HepG2 (cell line): ENCODE data around the gene MCRIP2. TPM values are rescaled to one million over a fixed set of nuclear protein-coding genes. Genes with fewer than 3 reads are reported as not detected.

Experiments
- BRF2 ChIP-seq: sonication (generic); formaldehyde crosslinking; IDR thresholded peaks from 2 replicates; pipeline ENCODE4 v1.8.1; 2022; ENCODE audit warnings: mild to moderate bottlenecking, missing genetic modification reagents
- GATA4 ChIP-seq: sonication (generic); IDR thresholded peaks from 2 replicates; pipeline ENCODE4 v1.6.1; 2016; ENCODE audit warnings: antibody characterized with exemption, low read depth, borderline replicate concordance
- ISX ChIP-seq: sonication (generic); formaldehyde crosslinking; conservative IDR thresholded peaks from 2 replicates; pipeline ENCODE4 v1.5.0; 2020; ENCODE audit warnings: missing genetic modification reagents
- MED13 ChIP-seq: sonication (generic); formaldehyde crosslinking; IDR thresholded peaks from 2 replicates; pipeline ENCODE4 v1.5.0; 2020; ENCODE audit warnings: missing genetic modification reagents
- MTF1 ChIP-seq: sonication (generic); formaldehyde crosslinking; IDR thresholded peaks from 2 replicates; pipeline ENCODE4 v1.5.0; 2020; ENCODE audit warnings: missing genetic modification reagents
- NFYB ChIP-seq: sonication (generic); formaldehyde crosslinking; IDR thresholded peaks from 2 replicates; pipeline ENCODE4 v1.4.0; 2020; ENCODE audit warnings: missing genetic modification reagents
- STAT6 ChIP-seq: sonication (generic); formaldehyde crosslinking; IDR thresholded peaks from 2 replicates; pipeline ENCODE4 v1.4.0; 2020; ENCODE audit warnings: missing genetic modification reagents, mild to moderate bottlenecking, borderline replicate concordance
- TCF7L2 ChIP-seq: IDR thresholded peaks from 2 replicates; pipeline ENCODE4 v1.6.1; 2011; ENCODE audit warnings: mild to moderate bottlenecking, low read depth, low read length, moderate library complexity
- ZNF639 ChIP-seq: conservative IDR thresholded peaks from 2 replicates; pipeline ENCODE4 v1.6.1; 2018; ENCODE audit warnings: missing genetic modification reagents
- ZNF781 ChIP-seq: sonication (generic); formaldehyde crosslinking; IDR thresholded peaks from 2 replicates; pipeline ENCODE4 v1.5.1; 2020; ENCODE audit warnings: borderline replicate concordance, mild to moderate bottlenecking, missing genetic modification reagents; ENCODE audit errors: not compliant biosample characterization
- polyA plus RNA-seq, 8 experiments: library from polyadenylated mRNA; depleted of rRNA in 3 of 8; stranded (reverse) in 7 of 8; unstranded in 1 of 8; fragments of >200 nt; fragmentation: Illumina TruSeq in 4 of 8; extraction: Trizol in 4 of 8; gene quantifications; 2 replicates each; pipeline versions ENCODE4 v1.2.1 to v1.2.3, GENCODE V29; 2011 to 2016; ENCODE audit warnings: low read depth in 4 of 8, missing spikeins in 1 of 8, mixed read lengths in 1 of 8; ENCODE audit not compliant: insufficient read depth in 1 of 8
- total RNA-seq, 5 experiments: library from RNA; depleted of rRNA; stranded (reverse); fragments of >200 nt; fragmentation: Illumina TruSeq; extraction: Trizol; gene quantifications; 2 replicates each; pipeline ENCODE4 v1.2.3, GENCODE V29; 2016; ENCODE audit warnings: low read depth in 1 of 5

MCRIP2 gene
- total and polyA plus RNA-seq, 2 of the 13 experiments (the other 11 are each of a cell fraction or from before 2014, with no cell fraction given), result 39.6 to 76.7 TPM

GRCh38 chr16:593807-594206 is 47.8 kb upstream of the MCRIP2 start (continued):
- TF ChIP-seq MED13 (no peak), ZNF781 (no peak), NFYB (CRISPR knock-in tag) (no peak), ZNF639 (no peak), TCF7L2 (no peak), BRF2 (CRISPR knock-in tag) (no peak), ISX (CRISPR knock-in tag) (no peak), STAT6 (CRISPR knock-in tag) (no peak), MTF1 (CRISPR knock-in tag) (no peak), GATA4 (no peak)
